HepG2 (cell line): ENCODE results near the gene PLK2. TPM values are rescaled to one million over a fixed set of nuclear protein-coding genes. Genes with fewer than 3 reads are reported as not detected.
A peak's percentile ranks its signal among the peaks of the same experiment; 100 is the strongest.

ENCODE experiments used
- ARID3A ChIP-seq: IDR thresholded peaks from 2 replicates; pipeline ENCODE4 v1.6.1; 2012; ENCODE audit warnings: low read depth, low read length, improper control_type of control experiment
- ARNT ChIP-seq: fragments of 450-650 bp; IDR thresholded peaks from 2 replicates; pipeline ENCODE4 v1.6.1; 2017
- CC2D1A ChIP-seq: sonication (generic); formaldehyde crosslinking; IDR thresholded peaks from 2 replicates; pipeline ENCODE4 v1.8.1; 2023; ENCODE audit warnings: mild to moderate bottlenecking, missing genetic modification reagents
- EP300 ChIP-seq, 3 experiments: sonication (generic) in 1 of 3; formaldehyde crosslinking in 1 of 3; IDR thresholded peaks; 2 replicates each; pipeline versions ENCODE4 v1.5.1 to v1.6.1; 2011 to 2020; ENCODE audit warnings: low read depth in 2 of 3, low read length in 2 of 3, borderline replicate concordance in 1 of 3, improper control_type of control experiment in 1 of 3, mild to moderate bottlenecking in 1 of 3, missing genetic modification reagents in 1 of 3, moderate library complexity in 1 of 3
- FOXP1 ChIP-seq, 2 experiments: fragments of 450-650 bp in 1 of 2; IDR thresholded peaks; 2 replicates each; pipeline ENCODE4 v1.6.1; 2017 to 2018; ENCODE audit warnings: antibody characterized with exemption in 1 of 2
- KAT8 ChIP-seq: IDR thresholded peaks from 2 replicates; pipeline ENCODE4 v1.6.1; 2016; ENCODE audit warnings: missing genetic modification reagents, missing compliant biosample characterization
- MATR3 ChIP-seq: sonication (generic); formaldehyde crosslinking; IDR thresholded peaks from 2 replicates; pipeline ENCODE4 v1.4.0; 2020; ENCODE audit warnings: missing genetic modification reagents
- NFYB ChIP-seq: sonication (generic); formaldehyde crosslinking; IDR thresholded peaks from 2 replicates; pipeline ENCODE4 v1.4.0; 2020; ENCODE audit warnings: missing genetic modification reagents
- SP140L ChIP-seq: sonication (generic); formaldehyde crosslinking; IDR thresholded peaks from 2 replicates; pipeline ENCODE4 v1.4.0; 2020; ENCODE audit warnings: missing genetic modification reagents, borderline replicate concordance
- TAF1 ChIP-seq: sonication (generic); formaldehyde crosslinking; IDR thresholded peaks from 2 replicates; pipeline ENCODE4 v1.4.0; 2020; ENCODE audit warnings: missing genetic modification reagents
- THRA ChIP-seq: sonication (generic); formaldehyde crosslinking; IDR thresholded peaks from 2 replicates; pipeline ENCODE4 v1.4.0; 2020; ENCODE audit warnings: missing genetic modification reagents, borderline replicate concordance
- TSC22D2 ChIP-seq: sonication (generic); formaldehyde crosslinking; IDR thresholded peaks from 2 replicates; pipeline ENCODE4 v1.5.1; 2020; ENCODE audit warnings: missing genetic modification reagents, mild to moderate bottlenecking, borderline replicate concordance
- U2AF2 ChIP-seq: fragments of 200-400 bp; formaldehyde crosslinking; IDR thresholded peaks from 2 replicates; pipeline ENCODE4 v1.6.1; 2017; ENCODE audit warnings: low read depth, mild to moderate bottlenecking, low read length
- ZBTB43 ChIP-seq: sonication (generic); formaldehyde crosslinking; conservative IDR thresholded peaks from 2 replicates; pipeline ENCODE4 v1.4.0; 2020; ENCODE audit warnings: missing genetic modification reagents
- ZMYM3 ChIP-seq: sonication (generic); formaldehyde crosslinking; IDR thresholded peaks from 2 replicates; pipeline ENCODE4 v1.5.1; 2020; ENCODE audit warnings: mild to moderate bottlenecking, missing genetic modification reagents
- ZNF230 ChIP-seq: sonication (generic); formaldehyde crosslinking; IDR thresholded peaks from 2 replicates; pipeline ENCODE4 v1.4.0; 2020; ENCODE audit warnings: mild to moderate bottlenecking, missing genetic modification reagents
- ZNF350 ChIP-seq: sonication (generic); formaldehyde crosslinking; IDR thresholded peaks from 2 replicates; pipeline ENCODE4 v1.4.0; 2020; ENCODE audit warnings: mild to moderate bottlenecking, low read depth, missing genetic modification reagents, borderline replicate concordance
- ZNF451 ChIP-seq: sonication (generic); formaldehyde crosslinking; IDR thresholded peaks from 2 replicates; pipeline ENCODE4 v1.5.0; 2020; ENCODE audit warnings: mild to moderate bottlenecking, missing genetic modification reagents
- ZNF543 ChIP-seq: sonication (generic); formaldehyde crosslinking; IDR thresholded peaks from 2 replicates; pipeline ENCODE4 v1.4.0; 2020; ENCODE audit warnings: mild to moderate bottlenecking, missing genetic modification reagents
- ZNF850 ChIP-seq: sonication (generic); formaldehyde crosslinking; conservative IDR thresholded peaks from 2 replicates; pipeline ENCODE4 v1.9.0; 2021; ENCODE audit warnings: mild to moderate bottlenecking, missing genetic modification reagents
- polyA plus RNA-seq, 8 experiments: library from polyadenylated mRNA; depleted of rRNA in 3 of 8; stranded (reverse) in 7 of 8; unstranded in 1 of 8; fragments of >200 nt; fragmentation: Illumina TruSeq in 4 of 8; extraction: Trizol in 4 of 8; gene quantifications; 2 replicates each; pipeline versions ENCODE4 v1.2.1 to v1.2.3, GENCODE V29; 2011 to 2016; ENCODE audit warnings: low read depth in 4 of 8, missing spikeins in 1 of 8, mixed read lengths in 1 of 8; ENCODE audit not compliant: insufficient read depth in 1 of 8
- total RNA-seq, 5 experiments: library from RNA; depleted of rRNA; stranded (reverse); fragments of >200 nt; fragmentation: Illumina TruSeq; extraction: Trizol; gene quantifications; 2 replicates each; pipeline ENCODE4 v1.2.3, GENCODE V29; 2016; ENCODE audit warnings: low read depth in 1 of 5
- TF ChIP-seq, protein P1 (sequence below): sonication (generic); formaldehyde crosslinking; conservative IDR thresholded peaks from 2 replicates; pipeline ENCODE4 v1.4.0; 2020; ENCODE audit warnings: mild to moderate bottlenecking, missing genetic modification reagents, moderate library complexity
- TF ChIP-seq, protein P2 (sequence below): IDR thresholded peaks from 2 replicates; pipeline ENCODE4 v1.6.1; 2016; ENCODE audit warnings: control low read depth

The PLK2 gene
- total and polyA plus RNA-seq, 2 of the 13 experiments (the other 11 are each of a cell fraction or from before 2014, with no cell fraction given), result 9.6 to 29.6 TPM

DNA sequence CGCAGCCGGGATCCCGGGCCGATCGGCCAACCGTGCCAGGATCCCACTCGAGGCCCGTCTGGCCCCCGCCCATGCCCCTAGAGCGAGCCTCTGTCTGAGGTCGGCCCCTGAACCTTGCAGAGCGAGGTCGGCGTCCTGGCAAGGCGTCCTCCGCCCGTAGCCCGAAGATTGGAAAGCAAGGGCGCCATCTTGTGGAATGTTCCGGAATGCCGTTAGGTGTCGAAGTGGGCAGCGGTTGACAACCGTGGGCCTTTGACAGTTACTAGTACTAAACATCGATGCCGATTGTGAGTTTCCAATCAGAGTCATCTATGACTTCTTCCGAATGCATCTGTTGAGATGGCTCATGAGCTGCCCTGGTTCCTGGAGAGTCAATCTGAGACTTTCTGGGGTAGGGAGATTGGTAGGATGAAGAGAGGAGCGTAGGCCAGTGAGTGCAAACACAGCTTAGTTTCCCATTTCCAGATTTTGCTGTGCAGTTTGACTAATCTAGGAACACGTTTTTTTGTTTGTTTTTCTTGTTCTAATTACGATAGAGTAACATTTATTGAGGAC is 923 bp upstream of the PLK2 start (continued):
- no peak for TF ChIP-seq ZNF850 (CRISPR knock-in tag)
- no peak for TF ChIP-seq TSC22D2 (CRISPR knock-in tag)
- TF ChIP-seq ZNF230 (CRISPR knock-in tag), result no peak
- TF ChIP-seq, protein P1, sequence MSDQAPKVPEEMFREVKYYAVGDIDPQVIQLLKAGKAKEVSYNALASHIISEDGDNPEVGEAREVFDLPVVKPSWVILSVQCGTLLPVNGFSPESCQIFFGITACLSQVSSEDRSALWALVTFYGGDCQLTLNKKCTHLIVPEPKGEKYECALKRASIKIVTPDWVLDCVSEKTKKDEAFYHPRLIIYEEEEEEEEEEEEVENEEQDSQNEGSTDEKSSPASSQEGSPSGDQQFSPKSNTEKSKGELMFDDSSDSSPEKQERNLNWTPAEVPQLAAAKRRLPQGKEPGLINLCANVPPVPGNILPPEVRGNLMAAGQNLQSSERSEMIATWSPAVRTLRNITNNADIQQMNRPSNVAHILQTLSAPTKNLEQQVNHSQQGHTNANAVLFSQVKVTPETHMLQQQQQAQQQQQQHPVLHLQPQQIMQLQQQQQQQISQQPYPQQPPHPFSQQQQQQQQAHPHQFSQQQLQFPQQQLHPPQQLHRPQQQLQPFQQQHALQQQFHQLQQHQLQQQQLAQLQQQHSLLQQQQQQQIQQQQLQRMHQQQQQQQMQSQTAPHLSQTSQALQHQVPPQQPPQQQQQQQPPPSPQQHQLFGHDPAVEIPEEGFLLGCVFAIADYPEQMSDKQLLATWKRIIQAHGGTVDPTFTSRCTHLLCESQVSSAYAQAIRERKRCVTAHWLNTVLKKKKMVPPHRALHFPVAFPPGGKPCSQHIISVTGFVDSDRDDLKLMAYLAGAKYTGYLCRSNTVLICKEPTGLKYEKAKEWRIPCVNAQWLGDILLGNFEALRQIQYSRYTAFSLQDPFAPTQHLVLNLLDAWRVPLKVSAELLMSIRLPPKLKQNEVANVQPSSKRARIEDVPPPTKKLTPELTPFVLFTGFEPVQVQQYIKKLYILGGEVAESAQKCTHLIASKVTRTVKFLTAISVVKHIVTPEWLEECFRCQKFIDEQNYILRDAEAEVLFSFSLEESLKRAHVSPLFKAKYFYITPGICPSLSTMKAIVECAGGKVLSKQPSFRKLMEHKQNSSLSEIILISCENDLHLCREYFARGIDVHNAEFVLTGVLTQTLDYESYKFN (CRISPR knock-in tag), result no peak
- no peak for TF ChIP-seq ARID3A
- TF ChIP-seq FOXP1 (IDR thresholded peaks at IDR 0.05), result no peak
- no peak for TF ChIP-seq FOXP1 (CRISPR knock-in tag; IDR thresholded peaks at IDR 0.05)
- TF ChIP-seq ZNF543 (CRISPR knock-in tag), result no peak
- TF ChIP-seq SP140L (CRISPR knock-in tag), result no peak
- no peak for TF ChIP-seq CC2D1A (CRISPR knock-in tag)
- no peak for TF ChIP-seq ZBTB43 (CRISPR knock-in tag)
- no peak for TF ChIP-seq MATR3 (CRISPR knock-in tag)
- no peak for TF ChIP-seq NFYB (CRISPR knock-in tag)
- no peak for TF ChIP-seq ARNT
- TF ChIP-seq, protein P2, sequence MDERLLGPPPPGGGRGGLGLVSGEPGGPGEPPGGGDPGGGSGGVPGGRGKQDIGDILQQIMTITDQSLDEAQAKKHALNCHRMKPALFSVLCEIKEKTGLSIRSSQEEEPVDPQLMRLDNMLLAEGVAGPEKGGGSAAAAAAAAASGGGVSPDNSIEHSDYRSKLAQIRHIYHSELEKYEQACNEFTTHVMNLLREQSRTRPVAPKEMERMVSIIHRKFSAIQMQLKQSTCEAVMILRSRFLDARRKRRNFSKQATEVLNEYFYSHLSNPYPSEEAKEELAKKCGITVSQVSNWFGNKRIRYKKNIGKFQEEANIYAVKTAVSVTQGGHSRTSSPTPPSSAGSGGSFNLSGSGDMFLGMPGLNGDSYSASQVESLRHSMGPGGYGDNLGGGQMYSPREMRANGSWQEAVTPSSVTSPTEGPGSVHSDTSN (CRISPR knock-in tag), result no peak
- no peak for TF ChIP-seq EP300 (IDR thresholded peaks at IDR 0.05; ENCODE audit: low read depth in 2 of 2, low read length in 2 of 2)
- TF ChIP-seq EP300 (CRISPR knock-in tag; IDR thresholded peaks at IDR 0.05; ENCODE audit: borderline replicate concordance), result no peak
- TF ChIP-seq TAF1 (CRISPR knock-in tag), result no peak
- peak; percentile 19; the same call in 1 of the 2 replicates for TF ChIP-seq THRA (CRISPR knock-in tag)
- TF ChIP-seq KAT8 (CRISPR knock-in tag), result no peak; the same call in 1 of the 2 replicates
- no peak for TF ChIP-seq ZNF350
- no peak for TF ChIP-seq U2AF2
- TF ChIP-seq ZMYM3 (CRISPR knock-in tag), result no peak
- TF ChIP-seq ZNF451, result no peak
